Measurements from ENCODE around the gene SHISAL2A. TPM values are rescaled to one million over a fixed set of nuclear protein-coding genes. Genes with fewer than 3 reads are reported as not detected.

Gene SHISAL2A
- total RNA-seq, 1 donor from 2014 or later, result not detected

DNA sequence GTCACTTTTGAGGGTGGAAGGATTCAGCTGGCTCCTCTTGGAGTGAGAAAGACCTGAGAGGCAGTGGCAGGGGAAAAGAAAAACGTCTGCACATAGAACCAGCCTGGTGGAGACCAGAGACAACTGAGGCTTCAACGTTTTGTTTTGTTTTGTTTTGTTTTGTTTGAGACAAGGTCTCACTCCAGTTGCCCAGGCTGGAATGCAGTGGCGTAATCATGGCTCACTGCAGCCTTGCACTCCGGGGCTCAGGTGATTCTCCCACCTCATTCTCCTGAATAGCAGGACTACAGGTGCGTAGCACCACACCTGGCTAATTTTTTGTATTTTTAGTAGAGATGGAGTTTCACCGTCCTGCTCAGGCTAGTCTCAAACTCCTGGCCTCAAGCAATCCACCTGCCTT is 12.3 kb downstream of the SHISAL2A start:
- Mint-ChIP-seq H3K9me3 (ENCODE audit: unreplicated experiment) (no peaks in the 10 kb centered on the region), H3K36me3 (ENCODE audit: unreplicated experiment) (no peaks in the 10 kb centered on the region), H3K27me3 (ENCODE audit: unreplicated experiment) (peaks cover 6% of the 10 kb centered on the region), H3K27ac (ENCODE audit: unreplicated experiment) (no peak overlapping the region), H3K4me3 (ENCODE audit: unreplicated experiment) (no peak overlapping the region), H3K4me1 (ENCODE audit: unreplicated experiment) (no peaks in the 10 kb centered on the region)
- TF ChIP-seq, protein P1, sequence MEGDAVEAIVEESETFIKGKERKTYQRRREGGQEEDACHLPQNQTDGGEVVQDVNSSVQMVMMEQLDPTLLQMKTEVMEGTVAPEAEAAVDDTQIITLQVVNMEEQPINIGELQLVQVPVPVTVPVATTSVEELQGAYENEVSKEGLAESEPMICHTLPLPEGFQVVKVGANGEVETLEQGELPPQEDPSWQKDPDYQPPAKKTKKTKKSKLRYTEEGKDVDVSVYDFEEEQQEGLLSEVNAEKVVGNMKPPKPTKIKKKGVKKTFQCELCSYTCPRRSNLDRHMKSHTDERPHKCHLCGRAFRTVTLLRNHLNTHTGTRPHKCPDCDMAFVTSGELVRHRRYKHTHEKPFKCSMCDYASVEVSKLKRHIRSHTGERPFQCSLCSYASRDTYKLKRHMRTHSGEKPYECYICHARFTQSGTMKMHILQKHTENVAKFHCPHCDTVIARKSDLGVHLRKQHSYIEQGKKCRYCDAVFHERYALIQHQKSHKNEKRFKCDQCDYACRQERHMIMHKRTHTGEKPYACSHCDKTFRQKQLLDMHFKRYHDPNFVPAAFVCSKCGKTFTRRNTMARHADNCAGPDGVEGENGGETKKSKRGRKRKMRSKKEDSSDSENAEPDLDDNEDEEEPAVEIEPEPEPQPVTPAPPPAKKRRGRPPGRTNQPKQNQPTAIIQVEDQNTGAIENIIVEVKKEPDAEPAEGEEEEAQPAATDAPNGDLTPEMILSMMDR (IDR thresholded peaks at IDR 0.05), result no peak
- DNase-seq (ENCODE audit: extremely low spot score, unreplicated experiment), result no peak

DNA sequence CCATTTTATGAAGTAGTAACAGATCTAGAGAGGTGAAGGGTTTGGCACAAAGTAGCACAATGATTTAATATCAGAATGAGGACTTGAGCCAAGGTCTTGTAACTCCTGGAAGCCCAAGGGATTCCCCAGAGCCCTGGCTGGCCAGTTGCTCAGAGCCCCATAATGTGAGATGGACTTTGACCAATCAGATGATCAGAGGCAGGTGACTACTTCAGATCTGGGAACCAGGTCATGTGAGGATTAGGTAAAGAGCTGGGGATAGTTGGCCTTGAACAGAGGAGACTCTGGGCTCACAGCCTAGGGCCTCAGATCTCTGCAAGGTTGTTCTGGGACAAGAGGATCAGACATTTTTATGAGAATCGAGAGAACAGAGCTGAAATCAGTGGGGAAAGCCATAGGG is 18.9 kb downstream of the SHISAL2A start:
- TF ChIP-seq, protein P1 (IDR thresholded peaks at IDR 0.05), result no peak
- peaks cover 5% of the 10 kb centered on the region for H3K27me3 Mint-ChIP-seq (ENCODE audit: unreplicated experiment)
- no peak overlapping the region for H3K4me3 Mint-ChIP-seq (ENCODE audit: unreplicated experiment)
- no peak overlapping the region for H3K27ac Mint-ChIP-seq (ENCODE audit: unreplicated experiment)
- no peaks in the 10 kb centered on the region for H3K36me3 Mint-ChIP-seq (ENCODE audit: unreplicated experiment)
- H3K4me1 Mint-ChIP-seq (ENCODE audit: unreplicated experiment), result no peaks in the 10 kb centered on the region
- no peaks in the 10 kb centered on the region for H3K9me3 Mint-ChIP-seq (ENCODE audit: unreplicated experiment)
- no peak for DNase-seq (ENCODE audit: extremely low spot score, unreplicated experiment)

GRCh38 chr1:52653207-52653849 is 20.4 kb downstream of the SHISAL2A start:
- no peaks in the 10 kb centered on the region for H3K9me3 Mint-ChIP-seq (ENCODE audit: unreplicated experiment)
- H3K36me3 Mint-ChIP-seq (ENCODE audit: unreplicated experiment), result no peaks in the 10 kb centered on the region
- H3K27ac Mint-ChIP-seq (ENCODE audit: unreplicated experiment), result no peak overlapping the region
- TF ChIP-seq, protein P1 (IDR thresholded peaks at IDR 0.05), result no peak
- no peak for DNase-seq (ENCODE audit: extremely low spot score, unreplicated experiment)
- no peak overlapping the region for H3K4me3 Mint-ChIP-seq (ENCODE audit: unreplicated experiment)
- peaks cover 1% of the 10 kb centered on the region for H3K27me3 Mint-ChIP-seq (ENCODE audit: unreplicated experiment)
- no peaks in the 10 kb centered on the region for H3K4me1 Mint-ChIP-seq (ENCODE audit: unreplicated experiment)

GRCh38 chr1:52654063-52654462 is 21.1 kb downstream of the SHISAL2A start:
- H3K36me3 Mint-ChIP-seq (ENCODE audit: unreplicated experiment), result no peaks in the 10 kb centered on the region
- DNase-seq (ENCODE audit: extremely low spot score, unreplicated experiment), result no peak
- H3K27ac Mint-ChIP-seq (ENCODE audit: unreplicated experiment), result no peak overlapping the region
- no peak overlapping the region for H3K4me3 Mint-ChIP-seq (ENCODE audit: unreplicated experiment)
- H3K9me3 Mint-ChIP-seq (ENCODE audit: unreplicated experiment), result no peaks in the 10 kb centered on the region
- H3K27me3 Mint-ChIP-seq (ENCODE audit: unreplicated experiment), result peaks cover 1% of the 10 kb centered on the region
- H3K4me1 Mint-ChIP-seq (ENCODE audit: unreplicated experiment), result no peaks in the 10 kb centered on the region
- TF ChIP-seq, protein P1 (IDR thresholded peaks at IDR 0.05), result no peak

DNA sequence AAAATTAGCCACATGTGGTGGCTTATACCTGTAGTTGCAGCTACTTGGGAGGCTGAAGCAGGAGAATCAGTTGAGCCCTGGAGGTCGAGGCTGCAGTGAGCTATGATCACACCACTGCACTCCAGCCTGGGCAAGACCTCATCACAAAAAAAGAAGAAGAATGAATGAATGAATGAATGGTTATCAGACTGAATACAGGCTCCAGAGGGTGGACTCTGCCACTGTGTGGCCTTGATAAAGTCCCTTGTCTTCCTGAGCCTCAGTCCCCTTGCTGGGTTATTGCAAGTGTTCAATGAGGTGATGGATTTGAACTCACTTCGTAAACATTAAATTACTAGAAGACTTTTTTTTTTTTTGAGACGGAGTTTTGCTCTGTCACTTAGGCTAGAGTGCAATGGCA is 24.7 kb downstream of the SHISAL2A start:
- H3K4me1 Mint-ChIP-seq (ENCODE audit: unreplicated experiment), result peaks cover 14% of the 10 kb centered on the region
- no peaks in the 10 kb centered on the region for H3K9me3 Mint-ChIP-seq (ENCODE audit: unreplicated experiment)
- no peaks in the 10 kb centered on the region for H3K36me3 Mint-ChIP-seq (ENCODE audit: unreplicated experiment)
- TF ChIP-seq, protein P1 (IDR thresholded peaks at IDR 0.05), result no peak
- H3K27me3 Mint-ChIP-seq (ENCODE audit: unreplicated experiment), result no peaks in the 10 kb centered on the region
- H3K4me3 Mint-ChIP-seq (ENCODE audit: unreplicated experiment), result no peak overlapping the region
- no peak overlapping the region for H3K27ac Mint-ChIP-seq (ENCODE audit: unreplicated experiment)
- DNase-seq (ENCODE audit: extremely low spot score, unreplicated experiment), result no peak
